ENCODE results near the gene SLC17A3.

The SLC17A3 gene, protein sequence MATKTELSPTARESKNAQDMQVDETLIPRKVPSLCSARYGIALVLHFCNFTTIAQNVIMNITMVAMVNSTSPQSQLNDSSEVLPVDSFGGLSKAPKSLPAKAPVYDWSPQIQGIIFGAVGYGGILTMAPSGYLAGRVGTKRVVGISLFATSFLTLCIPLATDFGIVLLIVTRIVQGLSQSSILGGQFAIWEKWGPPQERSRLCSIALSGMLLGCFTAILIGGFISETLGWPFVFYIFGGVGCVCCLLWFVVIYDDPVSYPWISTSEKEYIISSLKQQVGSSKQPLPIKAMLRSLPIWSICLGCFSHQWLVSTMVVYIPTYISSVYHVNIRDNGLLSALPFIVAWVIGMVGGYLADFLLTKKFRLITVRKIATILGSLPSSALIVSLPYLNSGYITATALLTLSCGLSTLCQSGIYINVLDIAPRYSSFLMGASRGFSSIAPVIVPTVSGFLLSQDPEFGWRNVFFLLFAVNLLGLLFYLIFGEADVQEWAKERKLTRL

DNA sequence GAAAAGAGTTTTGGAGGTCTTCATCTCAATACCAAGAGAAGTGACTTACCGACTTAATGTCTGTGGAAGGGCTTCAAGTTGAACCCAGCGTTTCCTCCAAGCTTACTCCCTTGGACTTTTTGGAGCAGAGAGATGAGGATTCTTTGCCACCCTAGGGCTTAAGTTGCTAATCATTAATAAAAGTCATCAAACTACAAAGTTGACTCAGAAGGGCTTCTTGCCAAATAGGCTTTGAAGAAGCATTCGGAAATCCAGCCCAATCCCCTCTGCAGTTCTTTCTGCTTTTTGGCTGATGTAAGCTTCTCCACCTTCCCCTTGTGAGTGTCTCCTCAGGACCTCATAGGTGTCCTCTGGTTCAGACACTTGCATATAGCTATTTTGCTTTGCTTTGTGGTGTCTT is at the start of gene SLC17A3:
Gene SLC17A3 (minus strand): TSS at position 126 of the 400 bp plus-strand sequence. CDS start 5,856 bp downstream, outside the sequence.
- H3K27me3 Mint-ChIP-seq, result no peaks in the 10 kb centered on the region
- no peaks in the 10 kb centered on the region for H3K36me3 Mint-ChIP-seq (ENCODE audit: low read depth)
- H3K4me3 Mint-ChIP-seq, result no peak within 1 kb of the TSS
- H3K9me3 Mint-ChIP-seq, result no peaks in the 10 kb centered on the region
- H3K27ac Mint-ChIP-seq, result no peak within 1 kb of the TSS
- no peaks in the 10 kb centered on the region for H3K4me1 Mint-ChIP-seq (ENCODE audit: low read depth)
- intact Hi-C loops (cut with micrococcal nuclease), result no loop called here

DNA sequence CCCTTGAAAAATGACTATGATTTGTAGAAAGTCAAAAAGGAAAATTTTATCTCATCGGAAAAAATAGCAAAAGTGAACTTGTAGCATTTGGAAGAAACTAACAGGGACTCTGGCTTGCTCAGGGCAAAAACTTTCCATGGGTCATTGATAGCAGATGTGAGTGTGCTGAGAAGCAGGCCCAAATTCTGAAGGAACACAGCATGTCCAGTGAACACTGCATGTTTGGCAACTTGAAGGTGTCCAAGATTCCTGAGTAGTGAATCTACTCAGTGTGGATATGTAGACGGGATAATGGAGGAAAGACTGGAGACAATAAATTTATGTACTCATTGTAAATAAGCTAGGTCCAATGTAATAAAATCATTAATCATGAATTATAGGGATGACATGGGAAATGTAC is 48.3 kb upstream of the SLC17A3 start:
- no peaks in the 10 kb centered on the region for H3K9me3 Mint-ChIP-seq
- no peaks in the 10 kb centered on the region for H3K4me1 Mint-ChIP-seq (ENCODE audit: low read depth)
- H3K4me3 Mint-ChIP-seq, result no peak overlapping the region
- intact Hi-C loops (cut with micrococcal nuclease), result no loop called here
- H3K36me3 Mint-ChIP-seq (ENCODE audit: low read depth), result no peaks in the 10 kb centered on the region
- H3K27me3 Mint-ChIP-seq, result no peaks in the 10 kb centered on the region
- H3K27ac Mint-ChIP-seq, result no peak overlapping the region

DNA sequence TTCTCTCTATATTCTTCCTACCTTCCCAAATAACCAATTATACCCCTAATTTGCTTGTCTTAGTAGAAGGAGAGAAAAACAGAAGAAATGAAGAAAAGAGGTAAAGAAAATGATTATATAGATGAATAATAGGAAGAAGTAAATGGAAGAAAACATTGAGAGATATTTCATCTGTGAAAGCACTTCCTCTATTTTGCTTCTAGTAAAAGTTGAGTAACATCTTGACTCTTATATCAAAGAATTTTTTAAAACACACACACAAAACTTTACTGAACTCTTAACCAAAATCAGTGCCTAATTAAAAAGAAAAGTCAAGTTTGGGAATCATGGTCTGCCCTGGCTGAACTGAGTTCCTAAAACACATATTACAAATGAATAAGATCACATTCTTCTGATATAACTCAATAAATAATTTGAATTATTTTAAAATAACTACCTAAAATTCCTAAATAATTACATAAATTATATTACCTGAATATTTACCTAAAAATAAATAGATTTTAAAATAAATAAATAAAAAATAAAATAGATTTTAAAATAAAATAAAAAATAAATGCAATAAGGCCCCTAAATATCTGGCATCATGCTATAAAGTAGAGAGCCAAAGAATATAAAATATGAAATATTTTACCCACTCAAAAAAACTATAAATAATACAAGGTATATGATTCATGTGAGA is 47.6 kb upstream of the SLC17A3 start:
- no peaks in the 10 kb centered on the region for H3K27me3 Mint-ChIP-seq
- H3K27ac Mint-ChIP-seq, result no peak overlapping the region
- no peak overlapping the region for H3K4me3 Mint-ChIP-seq
- H3K9me3 Mint-ChIP-seq, result no peaks in the 10 kb centered on the region
- H3K4me1 Mint-ChIP-seq (ENCODE audit: low read depth), result no peaks in the 10 kb centered on the region
- no peaks in the 10 kb centered on the region for H3K36me3 Mint-ChIP-seq (ENCODE audit: low read depth)
- intact Hi-C loops (cut with micrococcal nuclease), result no loop called here

DNA sequence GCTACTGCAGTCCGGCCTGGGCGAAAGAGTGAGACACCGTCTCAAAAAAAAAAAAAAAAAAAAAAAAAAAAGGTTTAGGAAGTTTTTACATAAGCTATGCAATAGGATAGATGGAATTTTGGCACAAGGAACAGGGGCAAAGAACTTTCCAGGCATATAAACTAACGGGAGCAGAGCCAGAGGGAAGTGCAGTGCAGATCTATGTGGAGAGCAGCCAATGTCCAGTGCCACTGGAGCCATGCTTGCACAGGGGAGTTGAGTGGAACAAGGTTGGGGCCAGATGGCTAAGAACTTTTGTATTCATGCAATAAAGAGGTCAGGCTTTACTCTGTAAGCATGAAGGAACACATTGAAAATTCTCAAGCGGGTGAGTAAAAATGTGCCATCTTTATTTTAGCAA is 45.6 kb upstream of the SLC17A3 start:
- Mint-ChIP-seq H3K9me3 (no peaks in the 10 kb centered on the region), H3K27ac (no peak overlapping the region), H3K4me3 (no peak overlapping the region), H3K36me3 (ENCODE audit: low read depth) (no peaks in the 10 kb centered on the region), H3K4me1 (ENCODE audit: low read depth) (no peaks in the 10 kb centered on the region), H3K27me3 (no peaks in the 10 kb centered on the region)
- intact Hi-C loops (cut with micrococcal nuclease), result no loop called here

DNA sequence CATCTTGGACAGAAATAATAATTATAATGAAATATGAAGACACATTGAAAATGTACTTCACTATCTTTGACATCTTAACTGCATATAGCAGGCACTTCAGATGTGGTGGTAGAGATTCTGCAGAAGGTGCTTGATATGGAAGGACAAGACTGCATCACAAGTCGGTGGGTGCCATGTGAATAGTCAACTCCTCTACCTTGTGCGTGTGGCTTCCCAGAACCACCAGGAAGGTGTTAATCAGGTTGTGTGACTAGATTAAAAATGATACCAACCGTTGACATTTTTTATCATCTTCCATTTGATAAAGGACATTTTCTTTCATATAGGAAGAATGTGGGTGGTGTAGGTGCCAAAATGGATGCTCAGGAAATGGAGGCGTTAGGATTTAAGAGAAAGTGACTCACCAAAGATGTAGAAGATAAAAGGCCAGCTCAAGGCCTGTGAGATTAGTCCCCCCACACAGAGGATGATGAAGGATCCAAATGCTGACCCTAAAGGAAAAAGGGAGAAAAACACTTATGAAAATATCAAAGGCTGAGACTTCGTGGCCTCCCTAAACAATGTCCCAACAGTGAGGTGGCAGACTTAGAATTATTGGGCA is 44.1 kb upstream of the SLC17A3 start:
- Mint-ChIP-seq H3K27ac (no peak overlapping the region), H3K9me3 (no peaks in the 10 kb centered on the region), H3K4me3 (no peak overlapping the region), H3K27me3 (no peaks in the 10 kb centered on the region), H3K36me3 (ENCODE audit: low read depth) (no peaks in the 10 kb centered on the region), H3K4me1 (ENCODE audit: low read depth) (no peaks in the 10 kb centered on the region)
- intact Hi-C loops (cut with micrococcal nuclease), result no loop called here

DNA sequence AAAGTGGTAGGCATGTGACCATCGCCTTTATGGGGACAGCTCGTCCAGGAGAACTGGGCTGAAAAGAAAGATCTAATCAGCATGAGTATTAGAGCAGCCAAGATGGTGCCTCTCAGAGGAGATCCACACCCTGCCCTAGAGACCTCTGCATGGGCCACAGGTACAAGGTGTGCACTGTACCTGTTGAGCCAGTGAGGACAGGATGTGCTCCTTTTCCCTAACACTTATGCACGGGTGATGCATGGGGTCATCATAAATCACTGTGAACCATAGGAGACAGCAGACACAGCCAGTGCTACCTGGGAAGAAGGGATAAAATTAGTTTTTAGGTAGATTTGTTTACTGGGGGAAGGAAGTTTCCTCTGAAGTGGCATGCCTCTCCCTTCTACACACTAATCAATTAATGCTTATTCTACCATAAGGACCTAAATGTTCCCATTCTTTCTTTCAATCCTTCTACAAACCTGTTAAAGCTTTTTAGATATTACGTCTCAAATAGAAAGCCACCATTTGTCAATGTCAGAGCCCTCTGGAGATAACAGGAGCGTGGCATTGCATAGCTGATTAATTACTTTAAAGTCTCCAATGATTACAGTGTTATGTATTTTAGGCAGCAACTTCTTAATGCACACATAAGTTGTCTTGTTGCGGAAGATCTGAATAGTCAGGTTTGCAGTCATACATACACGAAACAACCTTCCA is 42.9 kb upstream of the SLC17A3 start:
- no peaks in the 10 kb centered on the region for H3K36me3 Mint-ChIP-seq (ENCODE audit: low read depth)

DNA sequence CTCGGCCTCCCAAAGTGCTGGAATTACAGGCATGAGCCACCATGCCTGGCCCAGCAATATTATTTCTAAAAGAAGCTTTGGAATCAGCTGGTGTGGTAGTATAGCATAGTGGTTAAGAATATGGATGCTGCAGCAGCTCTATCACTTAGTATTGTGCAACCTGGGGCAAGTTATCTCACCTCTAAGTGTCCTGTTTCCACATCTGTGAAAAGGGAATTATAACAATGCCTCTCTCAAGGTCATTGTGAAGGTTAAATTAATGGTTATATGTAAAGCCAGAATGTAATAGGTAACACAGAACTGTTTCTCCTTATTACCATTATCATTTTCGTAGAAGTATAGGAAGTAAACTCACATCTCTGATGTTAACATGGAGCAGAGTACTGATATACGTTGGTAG is 42.3 kb upstream of the SLC17A3 start:
- no peak overlapping the region for H3K27ac Mint-ChIP-seq
- H3K9me3 Mint-ChIP-seq, result no peaks in the 10 kb centered on the region
- intact Hi-C loops (cut with micrococcal nuclease), result no loop called here
- H3K27me3 Mint-ChIP-seq, result peaks cover 1% of the 10 kb centered on the region
- H3K4me3 Mint-ChIP-seq, result no peak overlapping the region
- no peaks in the 10 kb centered on the region for H3K4me1 Mint-ChIP-seq (ENCODE audit: low read depth)
- H3K36me3 Mint-ChIP-seq (ENCODE audit: low read depth), result no peaks in the 10 kb centered on the region

More for the DNA sequence above, 42.9 kb upstream of the SLC17A3 start:
- H3K4me3 Mint-ChIP-seq, result no peak overlapping the region
- H3K9me3 Mint-ChIP-seq, result no peaks in the 10 kb centered on the region
- intact Hi-C loops (cut with micrococcal nuclease), result no loop called here
- no peaks in the 10 kb centered on the region for H3K27me3 Mint-ChIP-seq
- H3K4me1 Mint-ChIP-seq (ENCODE audit: low read depth), result no peaks in the 10 kb centered on the region
- no peak overlapping the region for H3K27ac Mint-ChIP-seq

DNA sequence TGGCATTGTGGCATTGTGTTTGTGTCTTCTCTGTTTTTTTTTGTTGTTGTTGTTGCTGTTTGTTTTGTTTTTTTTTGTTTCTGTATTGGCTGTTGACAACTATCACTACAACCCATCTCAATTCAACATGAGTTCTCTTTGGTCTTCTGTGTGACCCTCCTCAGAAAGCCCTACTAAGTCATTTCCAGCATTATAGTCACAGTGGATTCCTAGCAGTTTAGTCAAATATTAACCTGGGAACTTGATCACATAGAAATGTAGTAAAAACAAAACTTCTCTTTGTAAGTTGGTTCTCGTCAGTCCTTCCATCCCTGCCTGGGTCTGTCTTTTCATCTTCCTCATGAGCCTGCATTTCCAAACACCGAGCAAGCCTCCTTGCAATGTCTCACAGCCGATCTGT is 39.7 kb upstream of the SLC17A3 start:
- intact Hi-C loops (cut with micrococcal nuclease), result no loop called here
- H3K36me3 Mint-ChIP-seq (ENCODE audit: low read depth), result no peaks in the 10 kb centered on the region
- H3K27me3 Mint-ChIP-seq, result peaks cover 1% of the 10 kb centered on the region
- H3K4me1 Mint-ChIP-seq (ENCODE audit: low read depth), result no peaks in the 10 kb centered on the region
- H3K4me3 Mint-ChIP-seq, result no peak overlapping the region
- H3K27ac Mint-ChIP-seq, result no peak overlapping the region
- no peaks in the 10 kb centered on the region for H3K9me3 Mint-ChIP-seq

DNA sequence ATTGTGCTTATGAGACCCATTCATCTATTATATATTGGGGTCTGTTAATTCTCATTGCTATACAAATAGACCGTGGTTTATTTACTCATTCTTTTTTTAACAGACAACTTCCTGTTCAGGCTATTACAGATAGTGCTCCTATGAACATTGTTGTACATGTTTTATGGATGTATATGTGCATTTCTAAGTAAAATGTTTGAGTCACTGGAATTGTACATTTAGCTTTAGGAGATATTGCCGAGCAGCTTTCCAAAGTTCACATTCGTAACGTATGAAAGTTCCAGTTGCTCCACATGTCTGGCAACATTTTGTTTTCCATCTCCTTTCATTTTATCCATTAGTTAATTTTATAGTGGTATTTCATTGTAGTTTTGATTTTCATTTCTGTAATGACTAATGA is 37.3 kb upstream of the SLC17A3 start:
- H3K4me1 Mint-ChIP-seq (ENCODE audit: low read depth), result peaks cover 9% of the 10 kb centered on the region
- intact Hi-C loops (cut with micrococcal nuclease), result no loop called here
- no peak overlapping the region for H3K4me3 Mint-ChIP-seq
- no peak overlapping the region for H3K27ac Mint-ChIP-seq
- peaks cover 1% of the 10 kb centered on the region for H3K27me3 Mint-ChIP-seq
- no peaks in the 10 kb centered on the region for H3K9me3 Mint-ChIP-seq
- H3K36me3 Mint-ChIP-seq (ENCODE audit: low read depth), result no peaks in the 10 kb centered on the region

DNA sequence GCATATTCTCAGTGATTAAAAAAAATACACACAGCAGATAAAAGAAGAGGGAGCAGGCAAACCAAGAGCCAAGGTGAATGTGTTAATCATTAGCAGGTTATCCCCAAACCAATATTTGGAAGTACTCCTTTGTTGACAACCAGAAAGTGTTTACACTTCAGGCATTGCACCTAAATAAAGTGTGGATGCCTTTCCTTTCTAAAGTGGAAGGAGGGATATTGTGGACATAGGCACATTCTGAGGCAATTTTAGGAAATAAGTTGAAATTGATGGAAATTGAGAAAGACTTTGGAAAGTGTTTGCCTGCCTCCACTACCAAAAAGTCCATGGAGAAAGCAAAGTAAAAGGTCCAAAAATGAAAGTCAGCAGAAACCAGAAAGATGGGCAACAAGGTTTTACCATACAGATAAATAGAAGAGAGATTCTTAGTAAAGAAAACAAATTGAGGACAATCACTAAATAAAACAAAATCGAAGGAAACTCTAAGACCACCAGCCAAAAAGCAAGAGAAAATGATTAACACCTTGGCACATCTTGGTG is 33.5 kb upstream of the SLC17A3 start:
- intact Hi-C loops (cut with micrococcal nuclease), result no loop called here
- Mint-ChIP-seq H3K9me3 (no peaks in the 10 kb centered on the region), H3K36me3 (ENCODE audit: low read depth) (no peaks in the 10 kb centered on the region), H3K4me1 (ENCODE audit: low read depth) (peaks cover 9% of the 10 kb centered on the region), H3K27me3 (peaks cover 1% of the 10 kb centered on the region), H3K4me3 (no peak overlapping the region), H3K27ac (no peak overlapping the region)

DNA sequence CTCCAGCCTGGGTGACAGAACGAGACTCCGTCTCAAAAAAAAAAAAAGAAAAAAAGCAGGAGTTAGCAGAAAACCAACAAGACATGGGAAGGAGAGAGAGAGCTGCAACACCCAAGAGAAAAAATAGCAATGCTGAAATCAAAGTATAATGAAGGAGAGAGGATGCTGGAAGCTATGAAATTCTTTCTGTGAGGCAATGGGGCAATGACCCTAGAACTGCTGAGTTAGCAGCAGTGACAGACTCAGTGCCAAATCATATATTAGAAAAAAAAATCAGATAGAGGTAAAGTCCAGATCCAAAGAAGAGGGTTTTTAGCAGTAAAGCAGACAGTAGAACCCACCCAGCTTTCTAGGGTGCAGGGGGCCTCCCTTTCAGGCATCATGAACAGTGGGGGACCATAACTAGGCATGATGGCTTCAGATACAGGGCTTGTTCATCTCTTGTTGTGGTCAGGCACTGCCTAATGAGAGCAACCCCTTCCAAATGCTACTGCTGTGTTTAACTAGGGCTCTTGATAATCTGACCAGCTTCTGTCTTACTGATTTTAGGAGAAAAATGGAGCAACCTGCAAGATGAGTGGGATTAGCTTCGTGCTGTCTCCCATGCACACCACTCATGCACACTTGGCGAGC is 29.5 kb upstream of the SLC17A3 start:
- intact Hi-C loops (cut with micrococcal nuclease), result no loop called here
- Mint-ChIP-seq H3K36me3 (ENCODE audit: low read depth) (no peaks in the 10 kb centered on the region), H3K27me3 (no peaks in the 10 kb centered on the region), H3K4me1 (ENCODE audit: low read depth) (peaks cover 9% of the 10 kb centered on the region), H3K4me3 (no peak overlapping the region), H3K27ac (no peak overlapping the region), H3K9me3 (no peaks in the 10 kb centered on the region)

DNA sequence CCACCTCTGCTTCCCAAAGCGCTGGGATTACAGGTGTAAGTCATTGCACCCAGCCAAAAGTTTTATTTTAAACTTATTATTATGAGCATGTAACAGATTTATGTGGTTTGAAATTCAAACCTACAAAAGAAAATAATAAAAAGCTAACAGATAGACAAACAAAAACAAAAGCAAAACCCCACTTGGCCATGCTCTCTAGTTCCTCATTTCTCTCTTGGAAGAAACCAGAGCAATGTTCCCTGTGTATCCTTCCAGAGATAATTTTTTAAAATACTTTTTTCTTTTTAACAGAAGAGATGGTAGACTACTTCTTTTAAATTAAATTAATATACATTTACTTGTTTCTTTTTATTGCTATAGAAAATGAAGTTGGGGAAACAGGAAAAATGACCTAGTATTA is 28.0 kb upstream of the SLC17A3 start:
- H3K4me3 Mint-ChIP-seq, result no peak overlapping the region
- H3K36me3 Mint-ChIP-seq (ENCODE audit: low read depth), result no peaks in the 10 kb centered on the region
- no peak overlapping the region for H3K27ac Mint-ChIP-seq
- no peaks in the 10 kb centered on the region for H3K4me1 Mint-ChIP-seq (ENCODE audit: low read depth)
- no peaks in the 10 kb centered on the region for H3K27me3 Mint-ChIP-seq
- intact Hi-C loops (cut with micrococcal nuclease), result no loop called here
- no peaks in the 10 kb centered on the region for H3K9me3 Mint-ChIP-seq

DNA sequence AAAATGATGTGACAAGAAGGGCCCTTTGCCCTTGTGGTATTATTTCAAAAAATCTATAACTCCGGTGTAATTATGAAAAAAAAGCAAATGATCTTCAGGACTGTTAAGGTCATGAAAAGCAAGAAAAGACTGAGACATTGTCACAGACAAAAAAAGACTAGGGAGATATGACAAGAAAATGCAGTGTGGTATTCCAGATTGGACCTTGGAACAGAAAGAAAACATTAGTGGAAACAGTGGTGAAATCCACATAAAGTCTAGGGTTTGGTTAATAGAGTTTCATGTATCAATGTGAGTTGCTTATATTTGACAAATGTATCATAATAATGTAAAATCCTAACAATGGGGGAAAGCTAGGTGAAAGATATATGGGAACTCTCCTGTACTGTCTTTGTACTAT is 26.8 kb upstream of the SLC17A3 start:
- Mint-ChIP-seq H3K4me1 (ENCODE audit: low read depth) (no peaks in the 10 kb centered on the region), H3K36me3 (ENCODE audit: low read depth) (no peaks in the 10 kb centered on the region), H3K27ac (no peak overlapping the region), H3K27me3 (no peaks in the 10 kb centered on the region), H3K4me3 (no peak overlapping the region), H3K9me3 (no peaks in the 10 kb centered on the region)
- intact Hi-C loops (cut with micrococcal nuclease), result no loop called here
